ENCODE results near the gene LRRC31. TPM values are rescaled to one million over a fixed set of nuclear protein-coding genes. Genes with fewer than 3 reads are reported as not detected.

LRRC31 gene
- total and polyA plus RNA-seq, 12 donors = not detected

GRCh38 chr3:169812332-169813235 is 57.2 kb downstream of the LRRC31 start, which contains the start of the genes LRRC34 and LRRIQ4:
LRRC34 (minus strand) TSS chr3:169812904; CDS start chr3:169812548, 356 bp downstream.
LRRIQ4 (plus strand) TSS chr3:169812870; CDS start chr3:169821922, 9,052 bp downstream.
- intact Hi-C loops (cut with DNase I) = no loop called here
- H3K36me3 ChIP-seq = no peaks in the 10 kb centered on the region
- peak; percentile 64 to 76 for DNase-seq
- peak within 1 kb of the TSS; percentile 33 to 77 (median 63) for H3K4me3 ChIP-seq
- H3K4me1 ChIP-seq = peaks cover 0 to 29% (median 12%) of the 10 kb centered on the region in 9 donors
- H3K9me3 ChIP-seq = peaks cover 0 to 17% (median 4%) of the 10 kb centered on the region in 11 donors
- TF ChIP-seq CTCF (IDR thresholded peaks at IDR 0.05) = peak in 1 of 9 donors; percentile 14
- 7 to 8% methylated on average over 53 to 56 of the region's 56 CpGs for WGBS, 2 donors
- peak within 1 kb of the TSS; percentile 7 to 86 (median 74) for H3K27ac ChIP-seq
- ATAC-seq = peak; percentile 87 to 95 (median 92)
- H3K27me3 ChIP-seq = no peaks in the 10 kb centered on the region

- Histone ChIP-seq H3K36me3 (peaks cover 0 to 6% (median 0%) of the 10 kb centered on the region in 9 donors), H3K27me3 (no peaks in the 10 kb centered on the region), H3K9me3 (peaks cover 0 to 17% (median 4%) of the 10 kb centered on the region in 11 donors), H3K4me1 (peaks cover 0 to 29% (median 12%) of the 10 kb centered on the region in 9 donors), H3K4me3 (peak overlapping the region; percentile 33 to 77 (median 63)), H3K27ac (peak overlapping the region; percentile 7 to 86 (median 74))
- intact Hi-C loops (cut with DNase I) = no loop called here
- 3 to 4% methylated on average over 29 of the region's 29 CpGs for WGBS, 2 donors
- DNase-seq (no peak), ATAC-seq (peak; percentile 32 to 78 (median 54))
- no peak for TF ChIP-seq CTCF (IDR thresholded peaks at IDR 0.05)
Observed at GRCh38 chr3:169811631-169812331, 58.0 kb downstream of the LRRC31 start.

GRCh38 chr3:169809230-169809795 is 60.4 kb downstream of the LRRC31 start:
- Histone ChIP-seq H3K27ac (no peak overlapping the region), H3K36me3 (peaks cover 0 to 11% (median 0%) of the 10 kb centered on the region in 9 donors), H3K9me3 (no peaks in the 10 kb centered on the region), H3K4me1 (peaks cover 0 to 29% (median 12%) of the 10 kb centered on the region in 9 donors), H3K27me3 (no peaks in the 10 kb centered on the region), H3K4me3 (no peak overlapping the region)
- WGBS, 2 donors = 34 to 43% methylated on average over 2 of the region's 2 CpGs
- TF ChIP-seq CTCF (IDR thresholded peaks at IDR 0.05) = no peak
- DNase-seq (no peak), ATAC-seq (no peak)
- intact Hi-C loops (cut with DNase I) = no loop called here

- 90 to 94% methylated on average over 3 of the region's 3 CpGs for WGBS, 2 donors
- H3K4me1 ChIP-seq = no peaks in the 10 kb centered on the region
- H3K4me3 ChIP-seq = no peak overlapping the region
- no peaks in the 10 kb centered on the region for H3K9me3 ChIP-seq
- intact Hi-C loops (cut with DNase I) = no loop called here
- no peaks in the 10 kb centered on the region for H3K27me3 ChIP-seq
- TF ChIP-seq CTCF (IDR thresholded peaks at IDR 0.05) = no peak
- peaks cover 0 to 34% (median 0%) of the 10 kb centered on the region in 9 donors for H3K36me3 ChIP-seq
- no peak for ATAC-seq
- DNase-seq = no peak
- H3K27ac ChIP-seq = no peak overlapping the region
Observed at GRCh38 chr3:169804681-169805080, 65.1 kb downstream of the LRRC31 start.
